OCI-LY7 (cell line): ENCODE results near the gene DGKD. TPM values are rescaled to one million over a fixed set of nuclear protein-coding genes. Genes with fewer than 3 reads are reported as not detected.

Source experiments
- BruUV-seq: library from RNA; stranded (reverse); fragments of 400-500 nt; replicated peaks from 2 replicates; lab custom pipeline; 2021; lab: Mats Ljungman, UMichigan
- CTCF ChIA-PET: fragments of 300-600 bp; sonication (Branson Sonifier 250); formaldehyde crosslinking; loops from one replicate; lab custom pipeline; 2022; ENCODE audit warnings: antibody characterized with exemption; ENCODE audit not compliant: unreplicated experiment; lab: Charles Lee
- POLR2A ChIA-PET: fragments of 300-600 bp; sonication (Branson Sonifier 250); formaldehyde crosslinking; loops from one replicate; lab custom pipeline; 2022; ENCODE audit warnings: antibody characterized with exemption; lab: Charles Lee
- DNase-seq: peaks from one replicate; pipeline ENCODE4 v3.0.0-alpha.2; 2015; ENCODE audit warnings: low spot score
- H2AFZ ChIP-seq: fragments of 200-600 bp; sonication (generic), shearing (Covaris generic); 2 replicates; pipeline ENCODE4 v1.6.1; 2014; ENCODE audit warnings: mild to moderate bottlenecking, antibody characterized with exemption, low read length, moderate library complexity
- H3K27ac ChIP-seq: fragments of 200-600 bp; sonication (generic); 2 replicates; pipeline ENCODE4 v1.5.1; 2014; ENCODE audit warnings: mixed run types, low read depth, mild to moderate bottlenecking, moderate library complexity, low read length, inconsistent platforms; ENCODE audit not compliant: poor library complexity, severe bottlenecking
- H3K36me3 ChIP-seq: fragments of 200-600 bp; sonication (generic); 2 replicates; pipeline ENCODE4 v1.6.1; 2014; ENCODE audit warnings: mild to moderate bottlenecking, antibody characterized with exemption, low read length, moderate library complexity, mixed read lengths; ENCODE audit not compliant: insufficient read depth
- H3K4me1 ChIP-seq: fragments of 200-600 bp; sonication (generic); 2 replicates; pipeline ENCODE4 v1.5.1; 2014; ENCODE audit warnings: mild to moderate bottlenecking, low read length; ENCODE audit not compliant: insufficient read depth, poor library complexity, severe bottlenecking
- H3K4me2 ChIP-seq: fragments of 200-600 bp; sonication (generic); 2 replicates; pipeline ENCODE4 v1.6.1; 2014; ENCODE audit warnings: mild to moderate bottlenecking, low read length
- H3K4me3 ChIP-seq: fragments of 200-600 bp; sonication (generic); 2 replicates; pipeline ENCODE4 v1.5.1; 2014; ENCODE audit warnings: mild to moderate bottlenecking, low read depth, low read length; ENCODE audit not compliant: poor library complexity, severe bottlenecking
- H3K79me2 ChIP-seq: fragments of 200-600 bp; sonication (generic); 2 replicates; pipeline ENCODE4 v1.6.1; 2016; ENCODE audit warnings: low read depth, mild to moderate bottlenecking, low read length, moderate library complexity, mixed read lengths; ENCODE audit not compliant: insufficient read depth
- H3K9me2 ChIP-seq: fragments of 200-600 bp; sonication (generic); 2 replicates; pipeline ENCODE4 v1.6.1; 2016; ENCODE audit warnings: mild to moderate bottlenecking, low read length, mixed read lengths; ENCODE audit not compliant: insufficient read depth
- H3K9me3 ChIP-seq: fragments of 200-600 bp; sonication (generic); 2 replicates; pipeline ENCODE4 v1.6.1; 2014; ENCODE audit warnings: mild to moderate bottlenecking, mixed run types, low read length, mixed read lengths
- H4K20me1 ChIP-seq: fragments of 200-600 bp; sonication (generic); 2 replicates; pipeline ENCODE4 v1.6.1; 2014; ENCODE audit warnings: mild to moderate bottlenecking, antibody characterized with exemption, low read length, moderate library complexity, mixed read lengths; ENCODE audit not compliant: insufficient read depth
- CTCF ChIP-seq: fragments of 200-600 bp; sonication (generic); conservative IDR thresholded peaks from 2 replicates; pipeline ENCODE4 v1.5.1; 2014; ENCODE audit warnings: mild to moderate bottlenecking, antibody characterized with exemption, low read length, moderate library complexity, mixed read lengths
- EZH2phosphoT487 ChIP-seq: fragments of 200-600 bp; sonication (generic); IDR thresholded peaks from 2 replicates; pipeline ENCODE4 v1.6.1; 2018; ENCODE audit warnings: low read depth, borderline replicate concordance, mild to moderate bottlenecking, mixed run types, antibody characterized with exemption, low read length, moderate library complexity, mixed read lengths
- intact Hi-C: fragments of 100-400 bp; cut with micrococcal nuclease; formaldehyde crosslinking; loops from one replicate; pipeline ENCODE4 v1.10.0; 2022; ENCODE audit not compliant: unreplicated experiment
- small RNA-seq: library from RNA; depleted of rRNA; stranded (forward); fragments of <200 nt; gene quantifications from one replicate; pipeline ENCODE3, GENCODE V24; 2014
- total RNA-seq, 2 experiments: library from RNA; depleted of rRNA in 1 of 2; stranded (reverse); fragments of >200 nt in 1 of 2; shearing (Covaris generic) in 1 of 2; gene quantifications; 2 replicates each; pipeline ENCODE4 v1.2.3, GENCODE V29; 2014 to 2022

DGKD gene
- total RNA-seq, 2 experiments from 2014 or later, result 62.9 to 271 TPM

- POLR2A ChIA-PET, result interaction anchor here (0.6 to 3.9 kb wide), 7 partner anchors 8 to 287 kb away, joined by 3 to 21 read pairs (median 5); no protein-coding TSS in a partner anchor
- H3K4me3 ChIP-seq, result peak overlapping the region; percentile 51
- DNase-seq, result peak; percentile 84
- peaks cover 10% of the 10 kb centered on the region for H3K36me3 ChIP-seq
- H3K4me2 ChIP-seq, result peak overlapping the region; percentile 75
- no peaks in the 10 kb centered on the region for H4K20me1 ChIP-seq
- peaks cover 64% of the 10 kb centered on the region for H3K4me1 ChIP-seq
- BruUV-seq, result TSS peak; percentile 97
- peak overlapping the region; percentile 98 for H3K27ac ChIP-seq
- no peak for TF ChIP-seq EZH2phosphoT487
- no peak; the same call in 1 of the 2 replicates for TF ChIP-seq CTCF
- H3K9me3 ChIP-seq, result peaks cover 12% of the 10 kb centered on the region; the same call in 1 of the 2 replicates
- CTCF ChIA-PET, result no interaction called here
- intact Hi-C loops, result no loop called here
- H3K79me2 ChIP-seq, result no peaks in the 10 kb centered on the region
- peak overlapping the region; percentile 93; the same call in 1 of the 2 replicates for H2AFZ ChIP-seq
- no peaks in the 10 kb centered on the region for H3K9me2 ChIP-seq
Measured at GRCh38 chr2:233519787-233520611, 165.7 kb downstream of the DGKD start.

Small RNA genes within 50 kb of the gene (small RNA-seq; reads per million reads assigned to genes)
- gene RF00019, result not detected

Other genes starting within 250 kb of the DGKD start
- gene ATG16L1, start 102.8 kb upstream of the DGKD start, total RNA-seq (2014; rRNA removed; shearing (Covaris generic)), result 42.5 and 44.9 TPM in 2 replicates
- 31.8 and 36.2 TPM in 2 replicates for gene ATG16L1, start 102.8 kb upstream of the DGKD start, total RNA-seq (2022)
- 0.32 TPM in 1 of 2 replicates, not detected in the other for gene SAG, start 46.7 kb upstream of the DGKD start, total RNA-seq (2014; rRNA removed; shearing (Covaris generic))
- gene SAG, start 46.7 kb upstream of the DGKD start, total RNA-seq (2022), result not detected in 2 replicates
- gene USP40, start 212.3 kb downstream of the DGKD start, total RNA-seq (2014; rRNA removed; shearing (Covaris generic)), result 1.2 and 1.7 TPM in 2 replicates
- gene USP40, start 212.3 kb downstream of the DGKD start, total RNA-seq (2022), result 0.51 and 1.7 TPM in 2 replicates